GM13977 (cell line): ENCODE results near the gene PTPN3.

Experiments
- DNase-seq: peaks from one replicate; pipeline ENCODE4 v3.0.0; 2012; ENCODE audit warnings: low spot score
- in situ Hi-C: fragments of 300-500 bp; cut with MboI; formaldehyde crosslinking; loops from one replicate; pipeline ENCODE4 v1.12.0; 2022; ENCODE audit warnings: low sequenced_read_pairs, low pct_unique_long_range_greater_than_20kb, mixed read lengths, inconsistent platforms; ENCODE audit not compliant: unreplicated experiment
- TF ChIP-seq, protein P1 (sequence below): IDR thresholded peaks from 2 replicates; pipeline ENCODE4 v1.5.1; 2012; ENCODE audit warnings: mild to moderate bottlenecking, control low read depth; ENCODE audit not compliant: insufficient read depth; ENCODE audit errors: extremely low read depth, missing control alignments

The PTPN3 gene

DNA sequence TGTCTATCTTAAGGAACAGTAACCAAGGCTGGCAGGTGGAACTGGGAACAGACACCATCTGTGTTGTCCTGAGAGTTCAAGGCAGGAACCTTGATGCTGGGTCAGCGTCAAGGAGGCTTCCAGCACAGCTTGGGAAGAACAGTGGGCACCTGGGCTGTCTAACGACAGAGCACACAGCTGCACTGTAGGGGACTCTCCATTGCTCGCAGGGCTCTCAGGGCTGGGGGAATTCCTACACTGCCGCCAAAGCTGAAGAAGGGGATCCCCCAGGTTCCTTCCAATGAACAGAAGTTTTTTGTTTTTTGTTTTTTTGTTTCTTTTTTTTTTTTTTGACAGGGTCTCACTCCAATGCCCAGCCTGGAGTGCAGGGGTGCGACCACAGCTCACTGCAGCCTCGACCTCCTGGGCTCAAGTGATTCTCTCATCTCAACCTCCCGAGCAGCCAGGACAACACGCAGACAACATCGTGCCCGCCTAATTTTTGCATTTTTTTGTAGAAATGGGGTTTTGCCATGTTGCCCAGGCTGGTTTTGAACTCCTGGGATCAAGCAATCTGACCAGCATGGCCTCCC lies 81.9 kb downstream of the PTPN3 start:
- DNase-seq, result peak; percentile 66
- in situ Hi-C loops, result no loop called here
- TF ChIP-seq, protein P1, sequence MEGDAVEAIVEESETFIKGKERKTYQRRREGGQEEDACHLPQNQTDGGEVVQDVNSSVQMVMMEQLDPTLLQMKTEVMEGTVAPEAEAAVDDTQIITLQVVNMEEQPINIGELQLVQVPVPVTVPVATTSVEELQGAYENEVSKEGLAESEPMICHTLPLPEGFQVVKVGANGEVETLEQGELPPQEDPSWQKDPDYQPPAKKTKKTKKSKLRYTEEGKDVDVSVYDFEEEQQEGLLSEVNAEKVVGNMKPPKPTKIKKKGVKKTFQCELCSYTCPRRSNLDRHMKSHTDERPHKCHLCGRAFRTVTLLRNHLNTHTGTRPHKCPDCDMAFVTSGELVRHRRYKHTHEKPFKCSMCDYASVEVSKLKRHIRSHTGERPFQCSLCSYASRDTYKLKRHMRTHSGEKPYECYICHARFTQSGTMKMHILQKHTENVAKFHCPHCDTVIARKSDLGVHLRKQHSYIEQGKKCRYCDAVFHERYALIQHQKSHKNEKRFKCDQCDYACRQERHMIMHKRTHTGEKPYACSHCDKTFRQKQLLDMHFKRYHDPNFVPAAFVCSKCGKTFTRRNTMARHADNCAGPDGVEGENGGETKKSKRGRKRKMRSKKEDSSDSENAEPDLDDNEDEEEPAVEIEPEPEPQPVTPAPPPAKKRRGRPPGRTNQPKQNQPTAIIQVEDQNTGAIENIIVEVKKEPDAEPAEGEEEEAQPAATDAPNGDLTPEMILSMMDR, result no peak

DNA sequence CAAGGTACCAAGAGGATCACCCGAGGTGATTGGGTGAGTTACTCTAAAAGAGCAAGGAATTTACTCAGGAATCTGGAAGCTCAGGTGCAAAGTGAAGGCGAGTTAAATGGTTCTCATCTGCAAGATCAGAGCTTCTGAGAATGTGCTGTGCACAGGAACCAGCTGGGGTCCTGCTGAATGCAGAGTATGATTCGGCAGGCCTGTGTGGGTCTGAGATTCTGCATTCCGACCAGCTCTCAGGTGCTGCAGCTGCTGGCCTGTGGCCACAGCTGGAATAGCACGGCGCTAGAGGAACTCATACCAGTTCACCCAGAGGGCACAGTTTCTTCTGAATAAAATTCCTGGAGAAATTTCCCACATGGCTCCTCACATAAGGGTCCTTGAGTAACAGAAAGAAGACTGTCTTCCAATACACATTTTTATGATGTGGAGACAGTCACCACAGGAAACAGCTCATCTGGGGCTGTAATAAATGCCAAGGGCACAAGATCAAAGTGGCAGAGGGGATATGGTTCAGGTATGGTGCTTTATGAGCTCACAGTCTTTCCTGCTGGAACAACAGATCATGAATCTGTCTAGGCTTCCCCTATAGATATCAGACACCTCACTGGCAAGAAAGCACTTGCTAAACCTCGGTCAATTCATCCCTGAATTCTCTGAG lies 83.9 kb downstream of the PTPN3 start:
- in situ Hi-C loops, result no loop called here
- no peak for DNase-seq
- TF ChIP-seq, protein P1, result no peak

DNA sequence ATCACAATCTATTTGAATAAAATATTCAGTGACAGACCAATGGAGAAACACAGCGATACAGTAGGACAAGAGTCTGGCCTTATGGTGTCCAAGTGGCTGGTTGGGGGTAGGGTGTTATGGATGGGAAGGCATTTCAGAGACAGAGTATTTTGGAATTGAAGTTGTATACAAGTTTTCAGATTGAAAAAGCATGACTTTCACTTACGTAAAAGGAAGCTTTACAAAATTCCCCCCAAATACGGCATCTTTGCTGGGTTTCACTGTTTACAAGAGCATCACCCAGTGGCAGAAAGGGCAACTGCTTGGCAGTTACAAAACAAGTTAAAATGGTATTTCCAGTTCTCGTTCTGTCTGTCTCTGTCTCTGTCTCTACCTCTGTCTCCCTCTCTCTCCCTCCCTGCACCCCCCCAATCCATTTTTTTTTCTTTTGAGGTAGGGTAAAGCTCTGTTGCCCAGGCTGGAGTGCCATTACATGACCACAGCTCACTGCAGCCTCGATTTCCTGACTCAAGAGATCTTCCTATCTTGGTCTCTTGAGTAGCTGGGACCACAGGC lies 86.2 kb downstream of the PTPN3 start:
- DNase-seq, result peak; percentile 48
- in situ Hi-C loops, result no loop called here
- TF ChIP-seq, protein P1, result peak; percentile 83

DNA sequence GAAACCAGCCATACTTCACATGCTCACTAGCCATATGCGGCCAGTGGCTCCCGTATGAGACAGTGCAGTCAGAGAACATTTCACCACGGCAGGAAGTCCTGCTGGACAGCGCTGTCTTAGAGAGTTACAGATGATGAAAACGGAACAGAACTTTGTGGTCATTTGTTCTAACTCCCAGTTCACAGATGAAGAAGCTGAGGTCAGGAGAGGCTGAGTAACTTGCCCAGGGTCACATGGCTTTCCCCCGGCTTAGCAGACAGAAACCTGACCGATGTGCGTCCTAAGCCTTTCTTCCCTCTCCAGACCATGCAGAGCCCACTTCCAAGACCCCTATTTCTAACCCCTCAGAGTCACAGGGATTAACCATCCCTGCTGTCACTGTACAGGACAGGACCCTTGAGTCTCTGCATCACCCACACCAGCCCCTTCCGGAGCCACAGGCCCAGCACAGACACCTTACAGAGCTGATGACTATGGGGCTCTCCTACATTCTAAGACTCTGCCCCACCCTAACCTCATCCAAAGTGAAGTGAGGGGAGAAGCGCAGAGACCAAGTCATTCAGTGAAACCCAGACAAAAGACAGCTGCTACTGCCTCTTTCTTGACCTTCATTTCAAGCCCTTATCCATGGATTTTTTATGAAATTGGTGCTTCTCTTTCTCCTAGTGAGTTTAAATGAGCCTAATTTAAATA lies 86.9 kb downstream of the PTPN3 start:
- DNase-seq, result peak; percentile 56
- in situ Hi-C loops, result no loop called here
- TF ChIP-seq, protein P1, result no peak

DNA sequence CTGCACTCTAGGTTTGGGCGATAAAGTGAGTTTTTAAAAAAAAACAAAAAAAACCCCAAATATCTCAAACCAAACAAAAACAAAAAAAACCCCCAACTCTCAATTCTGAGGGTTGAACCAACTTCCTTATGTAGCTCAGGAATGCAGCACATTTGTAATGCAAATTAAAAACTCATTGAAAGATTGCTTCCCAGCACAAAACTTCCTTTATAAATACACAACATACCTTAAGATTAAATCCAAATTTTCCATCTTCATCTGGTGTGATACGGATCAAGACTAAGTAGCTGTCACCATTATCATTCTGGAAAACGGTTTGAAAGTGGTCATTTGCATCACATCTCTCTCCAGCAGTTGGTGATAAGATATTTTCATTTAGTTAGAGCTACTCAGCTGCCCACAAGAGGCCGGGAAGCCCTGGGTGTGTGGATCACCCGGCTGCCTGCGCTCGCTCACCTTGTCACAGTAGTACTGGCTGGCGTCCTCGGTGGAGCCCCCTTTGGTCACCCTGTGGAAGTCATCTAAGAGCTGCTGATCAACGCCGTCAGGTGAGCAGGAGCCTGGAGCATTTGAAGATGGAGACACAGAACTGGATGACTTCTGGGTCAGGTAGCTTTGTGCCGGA lies 88.2 kb downstream of the PTPN3 start:
- TF ChIP-seq, protein P1, result peak; percentile 24
- DNase-seq, result no peak
- in situ Hi-C loops, result no loop called here

DNA sequence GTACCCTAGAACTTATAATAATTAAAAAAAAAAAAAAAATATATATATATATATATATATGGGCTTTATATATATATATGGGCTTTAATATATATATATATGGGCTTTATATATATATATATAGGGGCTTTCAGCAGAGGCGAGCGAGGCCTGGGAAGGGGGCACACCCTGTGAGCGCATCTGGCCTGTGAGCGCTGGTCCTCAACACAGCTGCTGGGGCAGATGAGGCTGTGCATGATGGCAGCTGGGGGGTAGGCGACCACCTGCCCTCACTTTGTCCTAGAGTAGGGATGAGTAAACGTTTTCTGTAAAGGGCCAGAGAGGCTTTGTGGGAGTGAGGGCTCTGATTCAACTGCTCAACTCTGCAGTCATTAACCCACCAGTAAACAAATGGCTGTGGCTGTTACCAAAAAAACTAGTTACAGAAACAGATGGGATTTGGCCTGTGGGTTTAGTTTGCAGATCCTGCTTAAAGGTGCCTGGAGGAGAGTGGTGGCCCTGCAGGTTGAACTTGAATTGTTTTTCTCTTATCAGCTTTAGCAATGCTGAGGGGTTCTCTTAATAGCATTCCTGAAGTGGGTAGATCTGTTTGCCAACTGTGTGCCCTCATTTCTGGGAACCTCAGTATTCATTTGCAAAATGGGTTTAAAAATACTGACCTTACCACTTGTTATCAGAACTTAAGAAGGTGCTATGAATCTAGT lies 89.2 kb downstream of the PTPN3 start:
- TF ChIP-seq, protein P1, result no peak
- no peak for DNase-seq
- in situ Hi-C loops, result no loop called here
